ENCODE measurements around the gene RANGAP1. TPM values are rescaled to one million over a fixed set of nuclear protein-coding genes. Genes with fewer than 3 reads are reported as not detected.

The RANGAP1 gene
- total and polyA plus RNA-seq, 2 of the 13 experiments (the other 11 are each of a cell fraction or from before 2014, with no cell fraction given): 51.8 to 83.9 TPM

DNA sequence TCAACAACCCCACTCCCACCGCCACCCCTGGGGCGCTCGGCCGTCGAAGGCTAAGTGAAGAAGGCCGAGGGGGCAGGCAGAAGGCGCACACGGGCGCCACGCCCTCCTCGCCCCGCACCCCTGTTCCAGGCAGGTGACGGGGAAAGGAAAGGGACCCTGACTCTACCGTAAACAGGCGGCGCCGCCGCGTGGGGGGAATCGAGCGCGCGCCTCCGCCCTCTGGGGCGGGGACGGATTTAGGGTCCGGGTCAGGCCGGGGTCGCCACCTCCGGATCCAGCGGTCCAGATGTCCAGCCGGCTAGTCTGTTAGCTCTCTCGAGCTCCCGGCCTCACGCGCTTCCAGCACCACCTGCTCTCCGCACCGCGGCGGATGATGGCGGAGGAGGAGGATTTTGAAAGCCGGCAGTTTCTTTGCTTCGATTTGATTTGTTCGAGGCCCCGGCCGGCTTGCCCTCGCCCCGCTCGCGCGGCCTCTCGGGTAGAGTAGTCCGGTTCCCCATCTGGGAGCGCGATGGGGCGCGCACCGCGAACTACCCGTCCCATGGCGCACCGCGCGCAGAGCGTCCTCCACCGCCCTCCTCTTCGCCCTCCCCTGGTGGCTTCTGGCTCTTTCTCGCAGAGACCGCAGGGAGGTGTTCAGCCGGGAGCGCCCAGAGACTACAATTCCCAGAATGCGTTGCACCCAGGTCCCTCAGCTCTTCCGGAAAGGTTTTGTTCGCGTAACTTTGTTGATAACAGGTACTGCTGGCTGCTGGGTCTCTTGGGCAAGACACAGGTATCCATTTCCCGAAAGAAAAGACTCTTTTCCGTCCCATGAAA is at the start of gene RANGAP1 (continued):
- TF ChIP-seq PRMT3 (CRISPR knock-in tag; IDR thresholded peaks at IDR 0.05; ENCODE audit: borderline replicate concordance, low read depth) (no peak), ZNF598 (CRISPR knock-in tag; IDR thresholded peaks at IDR 0.05; ENCODE audit: borderline replicate concordance) (no peak), NBN (conservative IDR thresholded peaks at IDR 0.05) (no peak), PRPF4 (IDR thresholded peaks at IDR 0.05; ENCODE audit: low read depth, low read length, poor library complexity, severe bottlenecking) (no peak), POGK (CRISPR knock-in tag; conservative IDR thresholded peaks at IDR 0.05) (0 out of 2 replicates have a peak, but pooled peaks have one; percentile 4), FOSL1 (CRISPR knock-in tag; IDR thresholded peaks at IDR 0.05; ENCODE audit: borderline replicate concordance) (no peak), SOX5 (CRISPR knock-in tag; IDR thresholded peaks at IDR 0.05; ENCODE audit: borderline replicate concordance) (no peak; the same call in 1 of the 2 replicates), GPN1 (CRISPR knock-in tag; IDR thresholded peaks at IDR 0.05; ENCODE audit: borderline replicate concordance) (no peak), NFKBIZ (CRISPR knock-in tag; IDR thresholded peaks at IDR 0.05) (no peak), ZNF256 (CRISPR knock-in tag; conservative IDR thresholded peaks at IDR 0.05) (peak; percentile 64; the same call in 1 of the 2 replicates), HOXA9 (CRISPR knock-in tag; IDR thresholded peaks at IDR 0.05; ENCODE audit: borderline replicate concordance) (no peak), ZBTB7B (CRISPR knock-in tag; IDR thresholded peaks at IDR 0.05) (no peak), EED (CRISPR knock-in tag; IDR thresholded peaks at IDR 0.05) (no peak; the same call in 1 of the 2 replicates), HHEX (CRISPR knock-in tag; IDR thresholded peaks at IDR 0.05) (no peak), ZNF841 (CRISPR knock-in tag; IDR thresholded peaks at IDR 0.05; ENCODE audit: borderline replicate concordance) (no peak), ZNF740 (CRISPR knock-in tag; IDR thresholded peaks at IDR 0.05) (peak; percentile 62; the same call in 1 of the 2 replicates), KLF13 (CRISPR knock-in tag; IDR thresholded peaks at IDR 0.05) (no peak), ZNF619 (CRISPR knock-in tag; IDR thresholded peaks at IDR 0.05) (no peak; the same call in none of the 2 replicates)
- TF ChIP-seq, protein P1, sequence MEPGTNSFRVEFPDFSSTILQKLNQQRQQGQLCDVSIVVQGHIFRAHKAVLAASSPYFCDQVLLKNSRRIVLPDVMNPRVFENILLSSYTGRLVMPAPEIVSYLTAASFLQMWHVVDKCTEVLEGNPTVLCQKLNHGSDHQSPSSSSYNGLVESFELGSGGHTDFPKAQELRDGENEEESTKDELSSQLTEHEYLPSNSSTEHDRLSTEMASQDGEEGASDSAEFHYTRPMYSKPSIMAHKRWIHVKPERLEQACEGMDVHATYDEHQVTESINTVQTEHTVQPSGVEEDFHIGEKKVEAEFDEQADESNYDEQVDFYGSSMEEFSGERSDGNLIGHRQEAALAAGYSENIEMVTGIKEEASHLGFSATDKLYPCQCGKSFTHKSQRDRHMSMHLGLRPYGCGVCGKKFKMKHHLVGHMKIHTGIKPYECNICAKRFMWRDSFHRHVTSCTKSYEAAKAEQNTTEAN (CRISPR knock-in tag; conservative IDR thresholded peaks at IDR 0.05): peak; percentile 17; the same call in 1 of the 2 replicates
- TF ChIP-seq, protein P2, sequence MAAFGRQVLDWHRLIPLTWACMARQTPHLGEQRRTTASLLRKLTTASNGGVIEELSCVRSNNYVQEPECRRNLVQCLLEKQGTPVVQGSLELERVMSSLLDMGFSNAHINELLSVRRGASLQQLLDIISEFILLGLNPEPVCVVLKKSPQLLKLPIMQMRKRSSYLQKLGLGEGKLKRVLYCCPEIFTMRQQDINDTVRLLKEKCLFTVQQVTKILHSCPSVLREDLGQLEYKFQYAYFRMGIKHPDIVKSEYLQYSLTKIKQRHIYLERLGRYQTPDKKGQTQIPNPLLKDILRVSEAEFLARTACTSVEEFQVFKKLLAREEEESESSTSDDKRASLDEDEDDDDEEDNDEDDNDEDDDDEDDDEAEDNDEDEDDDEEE (CRISPR knock-in tag; IDR thresholded peaks at IDR 0.05): no peak
- TF ChIP-seq, protein P3, sequence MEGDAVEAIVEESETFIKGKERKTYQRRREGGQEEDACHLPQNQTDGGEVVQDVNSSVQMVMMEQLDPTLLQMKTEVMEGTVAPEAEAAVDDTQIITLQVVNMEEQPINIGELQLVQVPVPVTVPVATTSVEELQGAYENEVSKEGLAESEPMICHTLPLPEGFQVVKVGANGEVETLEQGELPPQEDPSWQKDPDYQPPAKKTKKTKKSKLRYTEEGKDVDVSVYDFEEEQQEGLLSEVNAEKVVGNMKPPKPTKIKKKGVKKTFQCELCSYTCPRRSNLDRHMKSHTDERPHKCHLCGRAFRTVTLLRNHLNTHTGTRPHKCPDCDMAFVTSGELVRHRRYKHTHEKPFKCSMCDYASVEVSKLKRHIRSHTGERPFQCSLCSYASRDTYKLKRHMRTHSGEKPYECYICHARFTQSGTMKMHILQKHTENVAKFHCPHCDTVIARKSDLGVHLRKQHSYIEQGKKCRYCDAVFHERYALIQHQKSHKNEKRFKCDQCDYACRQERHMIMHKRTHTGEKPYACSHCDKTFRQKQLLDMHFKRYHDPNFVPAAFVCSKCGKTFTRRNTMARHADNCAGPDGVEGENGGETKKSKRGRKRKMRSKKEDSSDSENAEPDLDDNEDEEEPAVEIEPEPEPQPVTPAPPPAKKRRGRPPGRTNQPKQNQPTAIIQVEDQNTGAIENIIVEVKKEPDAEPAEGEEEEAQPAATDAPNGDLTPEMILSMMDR (CRISPR knock-in tag; IDR thresholded peaks at IDR 0.05): peak; percentile 54
- TF ChIP-seq, protein P4, sequence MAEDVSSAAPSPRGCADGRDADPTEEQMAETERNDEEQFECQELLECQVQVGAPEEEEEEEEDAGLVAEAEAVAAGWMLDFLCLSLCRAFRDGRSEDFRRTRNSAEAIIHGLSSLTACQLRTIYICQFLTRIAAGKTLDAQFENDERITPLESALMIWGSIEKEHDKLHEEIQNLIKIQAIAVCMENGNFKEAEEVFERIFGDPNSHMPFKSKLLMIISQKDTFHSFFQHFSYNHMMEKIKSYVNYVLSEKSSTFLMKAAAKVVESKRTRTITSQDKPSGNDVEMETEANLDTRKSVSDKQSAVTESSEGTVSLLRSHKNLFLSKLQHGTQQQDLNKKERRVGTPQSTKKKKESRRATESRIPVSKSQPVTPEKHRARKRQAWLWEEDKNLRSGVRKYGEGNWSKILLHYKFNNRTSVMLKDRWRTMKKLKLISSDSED (CRISPR knock-in tag; IDR thresholded peaks at IDR 0.05): no peak
